Neutrophil (primary cell): Measurements from ENCODE around the gene ABCA2.

Experiments
- H3K27ac ChIP-seq: fragments of 200-600 bp; sonication (generic); 2 replicates; pipeline ENCODE4 v1.5.1; 2016; ENCODE audit warnings: mild to moderate bottlenecking, moderate library complexity
- H3K27me3 ChIP-seq: fragments of 200-600 bp; sonication (generic); 2 replicates; pipeline ENCODE4 v1.6.0; 2016; ENCODE audit warnings: mild to moderate bottlenecking
- H3K36me3 ChIP-seq: fragments of 200-600 bp; sonication (generic); 2 replicates; pipeline ENCODE4 v1.5.1; 2017
- H3K4me1 ChIP-seq, 2 experiments: fragments of 200-600 bp in 1 of 2; sonication (generic) in 1 of 2; 1 replicate in 1 of 2; 2 replicates in 1 of 2; pipeline versions ENCODE4 v1.5.1 to v1.6.1; 2013 to 2016; ENCODE audit warnings: low read depth in 1 of 2, low read length in 1 of 2, mild to moderate bottlenecking in 1 of 2, moderate library complexity in 1 of 2; ENCODE audit not compliant: control insufficient read depth in 1 of 2, insufficient read depth in 1 of 2
- H3K4me3 ChIP-seq, 2 experiments: fragments of 200-600 bp in 1 of 2; sonication (generic) in 1 of 2; 1 replicate in 1 of 2; 2 replicates in 1 of 2; pipeline ENCODE4 v1.5.1; 2013 to 2016; ENCODE audit warnings: low read depth in 1 of 2, low read length in 1 of 2, mild to moderate bottlenecking in 1 of 2, moderate library complexity in 1 of 2
- H3K9me3 ChIP-seq: fragments of 200-600 bp; sonication (generic); 2 replicates; pipeline ENCODE4 v1.5.1; 2016
- CTCF ChIP-seq: fragments of 200-600 bp; sonication (generic); IDR thresholded peaks from 2 replicates; pipeline ENCODE4 v1.5.1; 2016; ENCODE audit warnings: antibody characterized with exemption

The ABCA2 gene

GRCh38 chr9:137017791-137018497 is 10.1 kb downstream of the ABCA2 start:
- Histone ChIP-seq H3K9me3 (no peaks in the 10 kb centered on the region), H3K4me3 (no peak overlapping the region), H3K36me3 (peaks cover 92% of the 10 kb centered on the region), H3K4me1 (no peaks in the 10 kb centered on the region), H3K27me3 (no peaks in the 10 kb centered on the region), H3K27ac (no peak overlapping the region)
- TF ChIP-seq CTCF, result no peak

- H3K9me3 ChIP-seq, result no peaks in the 10 kb centered on the region
- H3K27ac ChIP-seq, result no peak overlapping the region
- H3K4me1 ChIP-seq, result no peaks in the 10 kb centered on the region
- no peaks in the 10 kb centered on the region for H3K27me3 ChIP-seq
- TF ChIP-seq CTCF, result no peak
- H3K4me3 ChIP-seq, result no peak overlapping the region
- H3K36me3 ChIP-seq, result peaks cover 93% of the 10 kb centered on the region
Observed at GRCh38 chr9:137017071-137017470, 11.0 kb downstream of the ABCA2 start.

GRCh38 chr9:137016436-137016835 is 11.6 kb downstream of the ABCA2 start:
- Histone ChIP-seq H3K9me3 (no peaks in the 10 kb centered on the region), H3K4me3 (no peak overlapping the region), H3K36me3 (peaks cover 96% of the 10 kb centered on the region), H3K27ac (no peak overlapping the region), H3K4me1 (no peaks in the 10 kb centered on the region), H3K27me3 (no peaks in the 10 kb centered on the region)
- TF ChIP-seq CTCF, result no peak

- no peak for TF ChIP-seq CTCF
- Histone ChIP-seq H3K27ac (no peak overlapping the region), H3K27me3 (no peaks in the 10 kb centered on the region), H3K9me3 (no peaks in the 10 kb centered on the region), H3K4me1 (no peaks in the 10 kb centered on the region), H3K36me3 (peaks cover 96% of the 10 kb centered on the region), H3K4me3 (no peak overlapping the region)
Observed at GRCh38 chr9:137015976-137016375, 12.1 kb downstream of the ABCA2 start.

- no peaks in the 10 kb centered on the region for H3K9me3 ChIP-seq
- H3K36me3 ChIP-seq, result peaks cover 96% of the 10 kb centered on the region
- H3K27me3 ChIP-seq, result no peaks in the 10 kb centered on the region
- no peak overlapping the region for H3K4me3 ChIP-seq
- TF ChIP-seq CTCF, result no peak
- no peaks in the 10 kb centered on the region for H3K4me1 ChIP-seq
- no peak overlapping the region for H3K27ac ChIP-seq
Observed at GRCh38 chr9:137015540-137015930, 12.5 kb downstream of the ABCA2 start.
